ENCODE measurements around the gene SLC4A4.

Gene SLC4A4

GRCh38 chr4:71338846-71339593 lies at the start of gene SLC4A4:
Gene SLC4A4, plus strand, starts transcription at chr4:71339020.
- DNase-seq (ENCODE audit: low spot score) = no peak

GRCh38 chr4:71290074-71290473 lies 48.7 kb upstream of the SLC4A4 start:
- DNase-seq (ENCODE audit: low spot score) = no peak

GRCh38 chr4:71290476-71290875 lies 48.3 kb upstream of the SLC4A4 start:
- DNase-seq (ENCODE audit: low spot score) = no peak

- DNase-seq (ENCODE audit: low spot score) = no peak
Observed at GRCh38 chr4:71292228-71292627, 46.6 kb upstream of the SLC4A4 start.

- DNase-seq (ENCODE audit: low spot score) = no peak
Observed at GRCh38 chr4:71293705-71294104, 45.1 kb upstream of the SLC4A4 start.

- DNase-seq (ENCODE audit: low spot score) = no peak
Observed at GRCh38 chr4:71294301-71294700, 44.5 kb upstream of the SLC4A4 start.

GRCh38 chr4:71296945-71297344 lies 41.9 kb upstream of the SLC4A4 start:
- no peak for DNase-seq (ENCODE audit: low spot score)

GRCh38 chr4:71300362-71300761 lies 38.5 kb upstream of the SLC4A4 start:
- no peak for DNase-seq (ENCODE audit: low spot score)

GRCh38 chr4:71300964-71301363 lies 37.9 kb upstream of the SLC4A4 start:
- no peak for DNase-seq (ENCODE audit: low spot score)

GRCh38 chr4:71303287-71303686 lies 35.5 kb upstream of the SLC4A4 start:
- no peak for DNase-seq (ENCODE audit: low spot score)

- DNase-seq (ENCODE audit: low spot score) = no peak
Observed at GRCh38 chr4:71303850-71304249, 35.0 kb upstream of the SLC4A4 start.

GRCh38 chr4:71304289-71304850 lies 34.5 kb upstream of the SLC4A4 start:
- DNase-seq (ENCODE audit: low spot score) = no peak

GRCh38 chr4:71307729-71308128 lies 31.1 kb upstream of the SLC4A4 start:
- no peak for DNase-seq (ENCODE audit: low spot score)

GRCh38 chr4:71322425-71322824 lies 16.4 kb upstream of the SLC4A4 start:
- DNase-seq (ENCODE audit: low spot score) = no peak

GRCh38 chr4:71333368-71333767 lies 5.5 kb upstream of the SLC4A4 start:
- DNase-seq (ENCODE audit: low spot score) = no peak

GRCh38 chr4:71333960-71334359 lies 4.9 kb upstream of the SLC4A4 start:
- DNase-seq (ENCODE audit: low spot score) = no peak

- DNase-seq (ENCODE audit: low spot score) = no peak
Observed at GRCh38 chr4:71334465-71334882, 4.3 kb upstream of the SLC4A4 start.

GRCh38 chr4:71343670-71344466 lies 5.0 kb downstream of the SLC4A4 start:
- no peak for DNase-seq (ENCODE audit: low spot score)

GRCh38 chr4:71346710-71347109 lies 7.9 kb downstream of the SLC4A4 start:
- DNase-seq (ENCODE audit: low spot score) = no peak

GRCh38 chr4:71348586-71348985 lies 9.8 kb downstream of the SLC4A4 start:
- DNase-seq (ENCODE audit: low spot score) = no peak

GRCh38 chr4:71355045-71355444 lies 16.2 kb downstream of the SLC4A4 start:
- no peak for DNase-seq (ENCODE audit: low spot score)

GRCh38 chr4:71355971-71356370 lies 17.2 kb downstream of the SLC4A4 start:
- DNase-seq (ENCODE audit: low spot score) = no peak

Measured in hematopoietic multipotent progenitor cell treated with erythropoietin and hydrocortisone succinate and interleukin-3 and kit ligand, for 17 days (in vitro differentiated cells).